ENCODE results near the gene RNF31. TPM values are rescaled to one million over a fixed set of nuclear protein-coding genes. Genes with fewer than 3 reads are reported as not detected.

Gene RNF31
- total and polyA plus RNA-seq, 7 donors, result 13.6 to 57.8 (median 31.9) TPM

- TF ChIP-seq EP300 (IDR thresholded peaks at IDR 0.05), result no peak
- TF ChIP-seq POLR2A (IDR thresholded peaks at IDR 0.05), result no peak
- no peak for TF ChIP-seq CTCF (IDR thresholded peaks at IDR 0.05)
- no peak for TF ChIP-seq POLR2AphosphoS5 (IDR thresholded peaks at IDR 0.05)
- Histone ChIP-seq H3K36me3 (peaks cover 24 to 66% (median 46%) of the 10 kb centered on the region in 4 donors), H3K4me1 (no peaks in the 10 kb centered on the region), H3K9me3 (no peaks in the 10 kb centered on the region), H3K4me3 (no peak overlapping the region), H3K27me3 (no peaks in the 10 kb centered on the region), H3K27ac (no peak overlapping the region)
- intact Hi-C loops (cut with DNase I), result no loop called here
- WGBS, 2 donors, result 94 to 95% methylated on average over 8 of the region's 8 CpGs
- no peak for DNase-seq
Measured at GRCh38 chr14:24122898-24123297, 24.4 kb upstream of the RNF31 start.

- no peaks in the 10 kb centered on the region for H3K27me3 ChIP-seq
- no peak for TF ChIP-seq CTCF (IDR thresholded peaks at IDR 0.05)
- no peak for TF ChIP-seq POLR2A (IDR thresholded peaks at IDR 0.05)
- TF ChIP-seq EP300 (IDR thresholded peaks at IDR 0.05), result no peak
- no peak for TF ChIP-seq POLR2AphosphoS5 (IDR thresholded peaks at IDR 0.05)
- intact Hi-C loops (cut with DNase I), result no loop called here
- no peaks in the 10 kb centered on the region for H3K9me3 ChIP-seq
- WGBS, 2 donors, result 84 to 85% methylated on average over 9 of the region's 9 CpGs
- H3K4me3 ChIP-seq, result no peak overlapping the region
- H3K4me1 ChIP-seq, result no peaks in the 10 kb centered on the region
- H3K27ac ChIP-seq, result no peak overlapping the region
- H3K36me3 ChIP-seq, result peaks cover 16 to 58% (median 40%) of the 10 kb centered on the region in 4 donors
- DNase-seq, result no peak
Measured at GRCh38 chr14:24123424-24124417, 23.6 kb upstream of the RNF31 start.

- Histone ChIP-seq H3K4me3 (no peak overlapping the region), H3K36me3 (peaks cover 6 to 26% (median 13%) of the 10 kb centered on the region in 4 donors), H3K4me1 (no peaks in the 10 kb centered on the region), H3K9me3 (no peaks in the 10 kb centered on the region), H3K27ac (no peak overlapping the region), H3K27me3 (no peaks in the 10 kb centered on the region)
- no peak for DNase-seq
- intact Hi-C loops (cut with DNase I), result no loop called here
- TF ChIP-seq EP300 (IDR thresholded peaks at IDR 0.05), result no peak
- TF ChIP-seq CTCF (IDR thresholded peaks at IDR 0.05), result no peak
- no peak for TF ChIP-seq POLR2A (IDR thresholded peaks at IDR 0.05)
- TF ChIP-seq POLR2AphosphoS5 (IDR thresholded peaks at IDR 0.05), result no peak
Measured at GRCh38 chr14:24126939-24127338, 20.4 kb upstream of the RNF31 start.

- H3K9me3 ChIP-seq, result no peaks in the 10 kb centered on the region
- no peak overlapping the region for H3K27ac ChIP-seq
- no peak overlapping the region for H3K4me3 ChIP-seq
- intact Hi-C loops (cut with DNase I), result no loop called here
- no peaks in the 10 kb centered on the region for H3K27me3 ChIP-seq
- TF ChIP-seq POLR2A (IDR thresholded peaks at IDR 0.05), result no peak
- TF ChIP-seq CTCF (IDR thresholded peaks at IDR 0.05), result no peak
- TF ChIP-seq EP300 (IDR thresholded peaks at IDR 0.05), result no peak
- no peak for TF ChIP-seq POLR2AphosphoS5 (IDR thresholded peaks at IDR 0.05)
- DNase-seq, result no peak
- H3K36me3 ChIP-seq, result peaks cover 6 to 19% (median 11%) of the 10 kb centered on the region in 4 donors
- WGBS, 2 donors, result 79 to 90% methylated on average over 2 of the region's 2 CpGs
- no peaks in the 10 kb centered on the region for H3K4me1 ChIP-seq
Measured at GRCh38 chr14:24127673-24128072, 19.6 kb upstream of the RNF31 start.

All from sigmoid colon (tissue), 7 donors.